K562 (cell line): ENCODE results near the gene CHAMP1. TPM values are rescaled to one million over a fixed set of nuclear protein-coding genes. Genes with fewer than 3 reads are reported as not detected.

ENCODE experiments used
- ATF7 ChIP-seq: fragments of 450-650 bp; IDR thresholded peaks from 2 replicates; pipeline ENCODE4 v1.7.1; 2014; ENCODE audit warnings: mild to moderate bottlenecking, moderate library complexity
- BCLAF1 ChIP-seq, 2 experiments: fragments of 450-650 bp in 1 of 2; IDR thresholded peaks; 2 replicates each; pipeline ENCODE4 v1.6.1; 2011 to 2017; ENCODE audit warnings: low read depth in 2 of 2, antibody characterized with exemption in 1 of 2, borderline replicate concordance in 1 of 2, low read length in 1 of 2, mild to moderate bottlenecking in 1 of 2, mixed read lengths in 1 of 2; ENCODE audit not compliant: control insufficient read depth in 1 of 2
- CHD1 ChIP-seq: fragments of 200-600 bp; sonication (generic); IDR thresholded peaks from one replicate; pipeline ENCODE4 v1.6.1; 2012; ENCODE audit warnings: mild to moderate bottlenecking, moderate library complexity, low read length, inconsistent platforms
- CHD4 ChIP-seq: fragments of 200-600 bp; sonication (generic); IDR thresholded peaks from 3 replicates; pipeline ENCODE4 v1.6.1; 2012; ENCODE audit warnings: low read depth, mild to moderate bottlenecking, mixed read lengths, low read length, inconsistent platforms; ENCODE audit not compliant: insufficient read depth, insufficient replicate concordance, poor library complexity, severe bottlenecking
- CREBBP ChIP-seq: IDR thresholded peaks from one replicate; pipeline ENCODE4 v1.6.1; 2012; ENCODE audit warnings: low read depth, mild to moderate bottlenecking, control low read depth, inconsistent platforms, low read length
- CREM ChIP-seq: IDR thresholded peaks from 2 replicates; pipeline ENCODE4 v1.6.1; 2014; ENCODE audit warnings: antibody characterized with exemption, low read depth
- DMBX1 ChIP-seq: fragments of 250-450 bp; sonication (Bioruptor Pico); IDR thresholded peaks from 2 replicates; pipeline ENCODE4 v1.8.0; 2022; ENCODE audit warnings: inconsistent platforms, mild to moderate bottlenecking, moderate library complexity, borderline replicate concordance
- GATAD2B ChIP-seq: fragments of 450-650 bp; IDR thresholded peaks from 2 replicates; pipeline ENCODE4 v1.6.1; 2017; ENCODE audit warnings: mild to moderate bottlenecking, borderline replicate concordance
- HMG20B ChIP-seq: fragments of 250-450 bp; sonication (Bioruptor Pico); IDR thresholded peaks from 2 replicates; pipeline ENCODE4 v1.5.0; 2021; ENCODE audit warnings: mild to moderate bottlenecking
- HMGN3 ChIP-seq: IDR thresholded peaks from 2 replicates; pipeline ENCODE4 v1.6.1; 2011; ENCODE audit warnings: borderline replicate concordance, low read depth, mild to moderate bottlenecking, mixed read lengths, low read length; ENCODE audit not compliant: insufficient read length; ENCODE audit errors: extremely low read depth
- HNRNPL ChIP-seq: fragments of 200-400 bp; formaldehyde crosslinking; IDR thresholded peaks from 2 replicates; pipeline ENCODE4 v1.6.1; 2017; ENCODE audit warnings: low read depth, mild to moderate bottlenecking, low read length
- NFIC ChIP-seq: fragments of 450-650 bp; IDR thresholded peaks from 2 replicates; pipeline ENCODE4 v1.6.1; 2017; ENCODE audit warnings: mild to moderate bottlenecking, inconsistent platforms
- NFXL1 ChIP-seq: fragments of 450-650 bp; formaldehyde crosslinking; IDR thresholded peaks from 2 replicates; pipeline ENCODE4 v1.4.0; 2021; ENCODE audit warnings: mild to moderate bottlenecking
- POLR2AphosphoS2 ChIP-seq: IDR thresholded peaks from 2 replicates; pipeline ENCODE4 v1.6.1; 2012; ENCODE audit warnings: low read length, improper control_type of control experiment
- RBBP5 ChIP-seq: fragments of 200-600 bp; sonication (generic); IDR thresholded peaks from 2 replicates; pipeline ENCODE4 v1.6.1; 2012; ENCODE audit warnings: borderline replicate concordance, mild to moderate bottlenecking, low read length, control low read depth, inconsistent platforms; ENCODE audit not compliant: insufficient read depth, poor library complexity, severe bottlenecking
- SRSF3 ChIP-seq: fragments of 200-400 bp; formaldehyde crosslinking; IDR thresholded peaks from 2 replicates; pipeline ENCODE4 v1.6.1; 2016; ENCODE audit warnings: mild to moderate bottlenecking, low read length, moderate library complexity; ENCODE audit not compliant: insufficient read depth
- ZFX ChIP-seq: sonication (generic); formaldehyde crosslinking; IDR thresholded peaks from 2 replicates; pipeline ENCODE4 v1.8.0; 2022; ENCODE audit warnings: mild to moderate bottlenecking, missing genetic modification reagents, moderate library complexity
- ZNF512 ChIP-seq: IDR thresholded peaks from 2 replicates; pipeline ENCODE4 v1.6.1; 2016; ENCODE audit warnings: missing genetic modification characterization, missing compliant biosample characterization
- ZNF764 ChIP-seq: fragments of 250-450 bp; sonication (Bioruptor Pico); IDR thresholded peaks from 2 replicates; pipeline ENCODE4 v1.4.0; 2020; ENCODE audit warnings: low read depth, mild to moderate bottlenecking, moderate library complexity
- polyA plus RNA-seq, 8 experiments: library from polyadenylated mRNA; depleted of rRNA in 4 of 8; stranded (reverse) in 5 of 8; unstranded in 3 of 8; fragments of >200 nt; fragmentation: Nextera tagmentation in 2 of 8; fragmentation: Illumina TruSeq in 1 of 8; extraction: Ambion mirVana in 2 of 8; extraction: Trizol in 1 of 8; gene quantifications; 2 replicates each; pipeline versions ENCODE4 v1.2.1 to v1.2.3, GENCODE V29; 2011 to 2014; ENCODE audit warnings: inconsistent platforms in 1 of 8, missing spikeins in 1 of 8
- total RNA-seq, 7 experiments: library from RNA; depleted of rRNA in 6 of 7; stranded (reverse); fragments of >200 nt in 6 of 7; fragmentation: Illumina TruSeq in 2 of 7; extraction: Trizol in 2 of 7; gene quantifications; 2 replicates each; pipeline versions ENCODE4 v1.2.1 to v1.2.3, GENCODE V29; 2011 to 2021; ENCODE audit warnings: low replicate concordance in 1 of 7
- TF ChIP-seq, protein P1 (sequence below): fragments of 450-650 bp; IDR thresholded peaks from 2 replicates; pipeline ENCODE4 v1.6.1; 2016; ENCODE audit warnings: mild to moderate bottlenecking

Gene CHAMP1
- total and polyA plus RNA-seq, 9 of the 15 experiments (the other 6 are each of a cell fraction or from before 2014, with no cell fraction given): 0.70 to 40.6 (median 15.3) TPM

GRCh38 chr13:114314074-114314912 lies at the start of gene CHAMP1 (continued):
- TF ChIP-seq, protein P1, sequence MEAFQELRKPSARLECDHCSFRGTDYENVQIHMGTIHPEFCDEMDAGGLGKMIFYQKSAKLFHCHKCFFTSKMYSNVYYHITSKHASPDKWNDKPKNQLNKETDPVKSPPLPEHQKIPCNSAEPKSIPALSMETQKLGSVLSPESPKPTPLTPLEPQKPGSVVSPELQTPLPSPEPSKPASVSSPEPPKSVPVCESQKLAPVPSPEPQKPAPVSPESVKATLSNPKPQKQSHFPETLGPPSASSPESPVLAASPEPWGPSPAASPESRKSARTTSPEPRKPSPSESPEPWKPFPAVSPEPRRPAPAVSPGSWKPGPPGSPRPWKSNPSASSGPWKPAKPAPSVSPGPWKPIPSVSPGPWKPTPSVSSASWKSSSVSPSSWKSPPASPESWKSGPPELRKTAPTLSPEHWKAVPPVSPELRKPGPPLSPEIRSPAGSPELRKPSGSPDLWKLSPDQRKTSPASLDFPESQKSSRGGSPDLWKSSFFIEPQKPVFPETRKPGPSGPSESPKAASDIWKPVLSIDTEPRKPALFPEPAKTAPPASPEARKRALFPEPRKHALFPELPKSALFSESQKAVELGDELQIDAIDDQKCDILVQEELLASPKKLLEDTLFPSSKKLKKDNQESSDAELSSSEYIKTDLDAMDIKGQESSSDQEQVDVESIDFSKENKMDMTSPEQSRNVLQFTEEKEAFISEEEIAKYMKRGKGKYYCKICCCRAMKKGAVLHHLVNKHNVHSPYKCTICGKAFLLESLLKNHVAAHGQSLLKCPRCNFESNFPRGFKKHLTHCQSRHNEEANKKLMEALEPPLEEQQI: no peak
- TF ChIP-seq BCLAF1 (IDR thresholded peaks at IDR 0.05; ENCODE audit: borderline replicate concordance in 1 of 2, control insufficient read depth in 1 of 2, low read depth in 2 of 2, low read length in 1 of 2) (peak in 1 of 2 experiments; percentile 63; a peak in 1 of 4 replicates), ZFX (CRISPR knock-in tag) (peak; percentile 88), HMG20B (CRISPR knock-in tag) (no peak), HNRNPL (peak; percentile 96), SRSF3 (no peak), CREM (peak; percentile 52), CHD1 (no peak), HMGN3 (peak; percentile 80), NFXL1 (CRISPR knock-in tag) (no peak), CREBBP (no peak), ZNF764 (CRISPR knock-in tag) (no peak), RBBP5 (peak; percentile 74), CHD4 (no peak), POLR2AphosphoS2 (no peak), DMBX1 (CRISPR knock-in tag) (peak; percentile 76; the same call in 1 of the 2 replicates), ATF7 (peak; percentile 55; the same call in 1 of the 2 replicates), GATAD2B (peak; percentile 82; the same call in 1 of the 2 replicates), NFIC (peak; percentile 55), ZNF512 (no peak)
